RCC 7860 (cell line): ENCODE data around the gene DIPK1A.

Experiments
- DNase-seq: peaks from one replicate; pipeline ENCODE4 v3.0.0-alpha.2; 2015; ENCODE audit warnings: low spot score
- FAIRE-seq: peaks from 2 replicates; lab custom pipeline; 2012; peaks lifted over from hg19 to GRCh38; lab: Jason Lieb, UNC

The DIPK1A gene

GRCh38 chr1:92956254-92957029 is 4.8 kb downstream of the DIPK1A start:
- FAIRE-seq (no peak), DNase-seq (no peak)

DNA sequence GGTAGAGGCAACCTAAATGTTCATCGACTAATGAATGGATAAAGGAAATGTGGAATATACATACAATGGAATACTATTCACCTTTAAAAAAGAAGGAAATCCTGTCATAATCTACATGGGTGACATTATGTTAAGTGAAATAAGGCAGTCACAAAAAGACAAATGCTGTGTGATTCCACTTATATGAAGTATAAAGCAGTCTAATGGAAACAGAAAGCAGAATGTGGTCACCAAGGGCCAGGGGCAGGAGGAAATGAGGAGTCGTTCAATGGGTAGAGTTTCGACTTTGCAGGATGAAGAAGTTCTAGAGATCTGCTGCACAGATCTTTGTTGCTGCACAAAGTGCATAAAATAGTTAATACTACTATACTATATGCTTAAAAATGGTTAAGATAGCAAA is 7.8 kb downstream of the DIPK1A start:
- no peak for DNase-seq
- FAIRE-seq = no peak

GRCh38 chr1:92952714-92953113 is 8.5 kb downstream of the DIPK1A start:
- FAIRE-seq = no peak
- no peak for DNase-seq

DNA sequence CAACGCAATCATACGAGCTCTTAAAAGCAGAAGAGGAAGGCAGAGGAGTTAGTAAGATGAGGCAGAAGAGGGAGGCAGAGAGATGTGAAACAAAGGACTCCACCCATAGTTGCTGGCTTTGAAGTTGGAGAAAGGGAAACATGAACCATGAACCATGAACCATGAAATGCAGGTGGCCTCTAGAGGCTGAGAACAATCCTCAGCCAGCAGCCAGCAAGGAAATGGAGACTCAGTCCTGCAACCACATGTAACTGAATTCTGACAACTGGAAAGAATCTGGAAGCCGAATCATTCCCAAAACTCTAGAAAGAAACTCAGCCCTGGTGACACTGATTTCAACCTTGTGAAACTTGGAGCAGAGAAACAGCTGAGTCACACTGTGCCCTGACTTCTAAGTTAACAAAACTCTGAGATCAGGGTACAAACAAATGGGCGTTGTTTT is 10.1 kb downstream of the DIPK1A start:
- no peak for FAIRE-seq
- no peak for DNase-seq

- no peak for DNase-seq
- no peak for FAIRE-seq
Observed at GRCh38 chr1:92949937-92950817, 11.1 kb downstream of the DIPK1A start.

DNA sequence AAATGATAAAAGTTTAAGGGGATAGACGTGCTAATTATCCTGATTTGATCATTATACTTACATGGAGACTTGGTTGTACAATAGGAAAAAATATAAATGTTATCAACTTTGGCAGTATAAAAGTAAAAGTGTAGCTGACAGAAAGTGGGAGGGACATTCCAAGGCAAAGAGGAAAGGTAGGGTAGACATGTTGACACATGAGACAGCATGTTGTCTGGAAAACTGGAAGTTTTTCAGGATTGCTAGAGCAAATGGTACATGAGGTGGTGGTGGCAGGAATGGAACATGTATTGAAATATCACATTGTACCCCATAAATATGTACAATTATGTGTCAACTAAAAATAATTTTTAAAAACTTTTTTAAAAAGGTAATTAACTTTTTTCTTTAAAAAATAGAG is 13.2 kb downstream of the DIPK1A start:
- FAIRE-seq = no peak

DNA sequence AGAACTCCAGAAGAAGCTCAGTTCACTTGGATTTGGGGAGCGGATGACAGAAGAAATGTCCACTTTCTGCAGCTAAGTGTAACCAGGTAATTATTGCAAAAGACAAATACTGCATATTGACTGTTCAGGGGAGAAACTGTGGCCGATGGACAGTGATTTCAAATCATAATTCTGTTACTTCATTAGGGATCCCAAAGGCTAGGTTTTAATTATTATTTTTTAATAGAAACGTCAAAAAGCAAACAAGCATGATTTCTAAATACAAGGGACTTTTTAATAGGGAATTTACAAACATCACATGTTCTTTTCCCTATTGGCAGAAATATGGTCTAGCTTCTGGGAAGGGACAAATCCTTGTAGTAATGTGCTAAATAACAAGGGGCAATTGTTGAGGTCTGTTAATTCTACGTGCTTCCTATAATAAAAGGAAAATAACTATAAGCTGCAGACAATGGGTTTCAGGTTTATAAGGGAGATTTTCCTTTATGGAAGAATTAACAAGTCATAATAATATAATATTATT is 15.5 kb downstream of the DIPK1A start:
- DNase-seq (no peak), FAIRE-seq (no peak)

More for the DNA sequence above, 13.2 kb downstream of the DIPK1A start:
- no peak for DNase-seq

DNA sequence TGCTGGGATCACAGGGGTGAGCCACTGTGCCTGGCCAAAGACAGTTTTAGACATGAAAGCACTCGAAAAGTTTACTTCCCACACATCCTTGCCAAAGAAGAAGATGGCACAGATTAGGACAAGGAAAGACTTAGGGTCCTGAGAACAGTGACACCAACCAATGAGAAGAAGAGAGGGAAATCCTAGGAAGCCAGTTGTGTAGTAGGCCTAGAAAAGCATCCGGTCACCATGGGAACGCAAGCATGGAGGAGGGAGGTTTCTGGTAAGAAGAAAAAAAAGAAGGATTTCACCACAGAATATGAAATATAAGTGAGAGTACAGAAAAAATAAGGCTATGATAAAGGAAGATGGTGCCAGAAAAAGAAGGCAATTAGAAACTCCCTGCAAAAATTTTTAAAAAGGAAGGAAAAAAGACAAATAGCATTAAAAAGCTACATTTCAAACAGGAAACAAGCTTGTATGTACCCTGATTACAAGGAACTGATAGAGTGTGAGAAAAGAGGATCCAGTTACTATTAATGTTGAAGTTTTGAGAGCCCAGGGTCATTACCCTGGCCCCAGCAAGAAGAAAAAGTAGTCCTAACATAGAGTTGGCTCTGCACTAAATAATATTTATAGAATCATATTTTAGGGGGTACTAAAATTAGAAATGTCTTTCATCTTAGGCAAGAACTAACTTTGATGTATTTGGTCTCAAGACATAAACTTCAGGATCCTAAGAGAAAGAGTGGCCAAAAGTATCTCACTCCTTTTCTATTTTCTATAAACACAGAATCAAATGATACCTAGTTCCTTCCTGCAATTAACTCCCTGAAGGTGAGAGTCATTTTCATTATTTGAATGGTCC is 16.1 kb downstream of the DIPK1A start:
- FAIRE-seq (no peak), DNase-seq (no peak)

DNA sequence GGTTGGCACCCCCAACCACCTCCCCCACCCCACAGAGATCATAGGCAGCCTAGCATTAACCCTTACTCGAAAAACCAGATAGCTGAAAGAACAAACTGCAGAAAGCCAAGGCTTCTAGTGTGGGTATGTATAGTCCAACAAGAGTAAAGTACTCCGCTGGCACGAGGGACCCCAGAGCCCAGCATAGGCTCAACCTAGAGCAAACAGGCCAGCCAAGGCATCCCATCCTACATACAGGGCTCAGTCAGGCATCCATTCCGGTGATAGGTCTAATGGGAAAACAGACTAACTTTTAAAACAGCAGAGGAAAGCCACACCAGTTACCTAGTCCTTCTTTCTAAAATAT is 17.8 kb downstream of the DIPK1A start:
- DNase-seq = no peak

DNA sequence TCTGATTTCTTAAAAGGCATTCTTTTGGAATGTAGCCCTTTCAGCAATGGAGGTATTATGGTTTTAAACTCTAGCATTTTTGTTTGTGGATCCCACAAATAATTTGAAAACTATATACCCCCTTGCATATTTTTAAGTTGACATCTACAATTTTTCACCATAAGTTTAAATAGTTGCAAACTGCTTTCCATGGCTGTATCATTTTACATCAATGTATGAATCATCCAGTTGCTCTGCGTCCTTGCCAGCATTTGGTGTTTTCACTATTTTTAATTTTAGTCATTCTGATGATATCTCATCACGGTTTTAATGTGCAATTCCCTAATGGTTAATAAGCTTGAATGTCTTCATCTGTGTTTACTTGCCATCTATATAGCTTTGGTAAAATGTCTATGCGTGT is 20.7 kb downstream of the DIPK1A start:
- no peak for DNase-seq
- FAIRE-seq = no peak

More for the DNA sequence above, 17.8 kb downstream of the DIPK1A start:
- no peak for FAIRE-seq

DNA sequence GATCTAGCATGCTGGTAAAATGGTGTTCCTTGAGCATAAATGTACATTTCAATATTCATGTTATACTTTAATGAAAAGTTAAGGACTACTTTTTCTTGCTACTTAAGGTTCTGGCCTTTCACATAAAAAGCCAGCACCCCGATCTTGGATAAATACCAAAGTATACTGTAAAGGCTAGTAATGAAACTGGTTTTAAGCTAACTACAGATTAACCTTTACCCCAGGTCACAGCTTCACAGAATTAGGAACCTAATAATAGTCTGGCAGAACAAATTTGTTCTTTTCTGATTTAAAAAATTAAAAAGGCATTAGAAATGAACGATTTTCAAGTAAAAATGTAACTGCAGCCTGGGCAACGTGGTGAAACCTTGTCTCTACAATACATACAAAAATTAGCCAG is 23.5 kb downstream of the DIPK1A start:
- DNase-seq (no peak), FAIRE-seq (no peak)

GRCh38 chr1:92936865-92937264 is 24.4 kb downstream of the DIPK1A start:
- FAIRE-seq (no peak), DNase-seq (no peak)

DNA sequence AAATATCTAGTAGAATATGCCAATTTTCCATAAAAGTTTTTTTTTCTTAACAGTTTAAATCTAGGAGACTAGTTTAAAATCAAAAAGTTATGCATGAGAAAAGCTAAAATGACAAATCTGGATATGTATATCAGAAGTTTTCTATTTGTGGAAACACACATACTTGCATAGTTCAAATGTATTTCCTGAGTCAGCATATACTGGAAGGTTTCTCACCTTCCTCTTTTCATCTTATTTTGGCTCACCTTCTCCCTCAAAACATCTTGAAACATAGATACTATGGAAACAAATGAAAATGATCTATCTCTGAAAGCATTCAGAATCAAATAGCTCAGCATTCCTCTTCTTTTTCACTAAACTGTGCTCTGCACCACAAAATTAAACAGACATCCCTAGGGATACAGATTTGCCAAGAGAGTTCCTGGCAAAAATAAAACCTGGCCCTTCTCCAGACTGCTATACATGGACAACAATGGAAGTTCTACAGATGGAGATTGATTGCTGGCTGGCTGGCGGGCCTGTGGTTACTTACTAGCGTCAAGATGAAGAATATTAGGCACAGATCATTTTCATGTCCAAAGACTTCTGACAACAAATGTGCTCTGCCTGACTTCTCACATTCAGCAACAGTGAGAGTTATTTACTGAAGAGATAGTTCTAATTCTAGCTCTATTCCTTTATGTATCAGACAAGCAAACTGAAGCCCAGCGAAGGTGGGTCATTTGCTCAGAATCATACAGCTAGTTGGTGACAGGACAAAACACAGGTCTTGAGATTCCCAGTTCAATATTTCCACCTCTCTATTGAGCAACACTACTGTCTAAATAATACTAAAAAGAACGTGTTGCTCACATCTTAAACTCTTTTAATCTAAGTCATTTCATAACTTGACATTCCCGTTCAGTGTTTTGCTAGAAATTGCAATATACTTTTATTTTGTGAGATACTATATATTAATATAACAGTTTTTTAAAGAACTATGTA is 26.6 kb downstream of the DIPK1A start:
- no peak for DNase-seq
- no peak for FAIRE-seq

DNA sequence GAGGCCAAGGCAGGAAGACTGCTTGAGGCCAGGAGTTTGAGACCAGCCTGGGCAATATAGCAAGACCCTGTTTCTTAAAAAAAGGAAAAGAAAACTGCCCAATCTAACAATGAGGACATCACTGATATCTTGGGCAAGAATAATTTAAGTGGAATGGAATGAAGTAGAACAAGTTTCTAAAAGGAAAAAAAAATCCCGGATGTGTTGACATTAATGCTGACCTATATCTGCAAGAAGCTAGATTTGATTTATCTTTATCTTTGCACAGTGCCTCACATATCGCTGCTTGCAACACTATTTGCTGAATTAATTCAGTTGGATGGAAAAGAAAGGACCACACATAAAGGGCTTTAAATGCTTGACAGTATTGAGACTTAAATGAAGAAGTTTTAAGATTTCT is 27.8 kb downstream of the DIPK1A start:
- DNase-seq = no peak

GRCh38 chr1:92931691-92932090 is 29.6 kb downstream of the DIPK1A start:
- FAIRE-seq (no peak), DNase-seq (no peak)

More for the DNA sequence above, 27.8 kb downstream of the DIPK1A start:
- FAIRE-seq = no peak

DNA sequence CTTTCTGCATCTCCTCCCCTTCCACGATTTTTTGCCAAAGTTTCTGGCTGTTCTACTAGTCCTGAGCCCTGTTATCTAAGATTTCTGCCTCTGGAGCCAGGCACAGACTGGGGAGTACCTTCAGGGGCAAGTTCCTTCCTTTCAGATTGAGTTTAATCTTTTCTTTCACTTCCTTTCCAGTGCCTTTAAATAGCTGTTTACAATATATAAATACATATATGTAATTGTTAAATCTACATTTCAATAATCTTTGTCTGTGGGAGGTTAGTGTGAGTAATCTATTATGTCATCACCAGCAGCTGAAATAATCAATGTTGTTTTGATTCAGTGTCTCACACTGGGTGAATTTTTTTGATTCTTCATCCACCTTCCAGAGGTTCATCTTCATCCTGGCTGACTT is 31.8 kb downstream of the DIPK1A start:
- FAIRE-seq (no peak), DNase-seq (no peak)

DNA sequence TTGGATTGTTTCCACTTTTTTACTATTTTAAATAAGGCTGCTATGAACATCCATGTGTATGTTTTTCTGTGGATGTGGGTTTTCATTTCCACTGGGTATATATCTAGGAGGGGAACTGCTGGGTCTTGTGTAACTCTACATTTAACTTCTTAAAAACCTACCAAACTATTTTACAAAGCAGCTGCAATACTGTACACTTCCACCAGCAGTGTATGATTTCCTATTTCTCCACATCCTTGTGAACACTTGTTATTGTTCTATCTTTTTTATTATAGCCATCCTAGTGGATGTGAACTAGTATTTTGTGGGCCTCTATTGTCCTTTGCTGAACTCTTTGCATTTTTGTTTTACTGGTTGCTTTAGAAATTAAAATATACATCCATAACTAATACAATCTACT is 33.4 kb downstream of the DIPK1A start:
- FAIRE-seq = no peak
- DNase-seq = no peak

DNA sequence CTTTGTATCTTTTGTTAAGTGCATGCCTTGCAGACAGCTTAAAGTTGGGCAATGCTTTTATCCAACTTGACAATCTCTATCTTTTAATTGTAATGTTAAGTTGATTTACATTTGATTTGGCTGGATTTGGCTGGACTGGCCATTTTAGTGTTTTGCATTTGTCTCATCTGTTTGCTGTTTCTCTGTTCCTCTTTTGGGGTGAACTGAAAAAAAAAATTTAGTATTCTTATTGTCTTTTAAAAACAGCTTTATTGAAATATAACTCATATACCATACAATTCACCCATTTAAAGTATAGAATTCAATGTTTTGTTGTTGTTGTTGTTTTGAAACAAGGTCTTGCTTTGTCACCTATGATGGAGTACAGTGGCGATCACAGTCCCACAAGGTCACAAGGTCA is 34.4 kb downstream of the DIPK1A start:
- FAIRE-seq = no peak
- no peak for DNase-seq

- FAIRE-seq (no peak), DNase-seq (no peak)
Observed at GRCh38 chr1:92924501-92924900, 36.8 kb downstream of the DIPK1A start.

DNA sequence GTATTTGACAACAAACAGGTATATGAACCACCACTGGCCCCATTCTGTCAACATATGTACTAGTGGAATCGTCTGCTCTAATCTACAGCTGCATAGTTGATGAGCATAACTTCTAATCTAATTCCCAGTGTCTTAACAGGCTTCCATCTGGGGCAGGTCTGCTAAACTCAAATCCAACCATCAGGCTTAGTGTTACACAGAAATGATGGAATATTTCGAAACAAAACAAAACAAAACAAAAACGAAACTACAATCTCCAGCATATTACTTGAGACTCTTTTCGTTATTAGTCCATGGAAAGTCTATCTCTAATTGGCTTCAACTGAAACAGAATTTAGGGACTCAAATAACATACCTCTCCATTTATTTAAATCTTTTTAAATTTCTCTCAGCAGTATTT is 37.6 kb downstream of the DIPK1A start:
- DNase-seq = no peak
- no peak for FAIRE-seq
